Erythroblast (primary cell): ENCODE data around the gene BICC1.

Experiments
- GATA1 ChIP-seq: IDR thresholded peaks from 2 replicates; pipeline ENCODE4 v1.6.1; 2011; ENCODE audit warnings: low read depth, mild to moderate bottlenecking, control low read depth, low read length, moderate library complexity
- POLR2A ChIP-seq: IDR thresholded peaks from 2 replicates; pipeline ENCODE4 v1.6.1; 2011; ENCODE audit warnings: mild to moderate bottlenecking, low read length

- no peak for TF ChIP-seq POLR2A
- TF ChIP-seq GATA1: no peak
These were observed 234.0 kb downstream of the BICC1 start for GRCh38 chr10:58746474-58747185.
